Fibroblast of skin of left quadriceps (primary cell): ENCODE data around the gene UBE2B.
"Not testable (repeated sequence)": the region's sequence is repeated elsewhere in the genome, so short reads cannot be mapped to it uniquely, and the experiment has no call there.

ENCODE experiments used
- DNase-seq, 2 experiments: peaks; one replicate each; pipeline ENCODE4 v3.0.0-alpha.2; 2013; ENCODE audit warnings: low read depth in 2 of 2

Gene UBE2B

DNA sequence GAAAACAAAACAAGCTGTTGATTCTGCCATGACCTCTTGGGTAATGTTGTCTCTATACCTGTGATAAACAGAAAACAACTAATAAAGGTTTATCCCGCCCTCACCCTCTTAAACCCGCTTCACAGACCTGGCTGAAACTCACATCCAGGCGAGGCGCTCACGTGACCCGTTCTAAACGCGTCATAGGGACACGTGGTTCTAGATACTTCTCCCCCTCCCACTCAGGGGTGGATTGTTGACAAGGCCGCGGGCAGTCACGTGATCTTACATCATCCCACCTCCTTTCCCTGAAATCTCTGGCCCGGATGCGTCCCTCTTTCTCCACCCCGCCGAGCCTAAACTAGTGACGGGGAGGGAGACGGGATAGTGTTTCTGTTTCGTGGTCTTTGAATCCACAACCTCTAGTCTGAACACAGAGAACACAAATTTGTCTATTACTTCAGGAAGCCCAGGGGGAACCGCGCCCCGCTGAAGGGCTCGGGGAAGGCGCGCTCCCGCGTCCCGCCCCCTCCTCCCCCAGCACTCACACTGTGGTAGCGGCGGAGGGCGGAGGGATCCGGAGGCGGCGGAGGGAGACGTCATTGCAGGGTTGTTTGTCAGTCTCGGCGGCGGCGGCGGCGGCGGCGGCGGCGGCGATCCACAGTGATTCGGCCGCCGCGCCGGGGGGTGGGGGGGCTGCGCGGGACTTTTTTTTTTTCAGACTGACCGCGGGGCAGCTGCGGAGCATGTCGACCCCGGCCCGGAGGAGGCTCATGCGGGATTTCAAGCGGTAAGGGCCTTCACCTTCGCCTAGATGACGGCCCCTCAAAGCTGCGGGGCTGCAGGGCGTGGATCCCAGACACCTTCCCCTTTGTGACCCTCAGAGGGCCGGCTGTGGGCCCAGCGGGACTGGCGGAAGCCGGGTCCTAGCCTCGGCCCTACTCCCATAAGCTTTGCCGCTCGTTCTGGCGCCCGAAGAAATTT, at the start of gene UBE2B:
TSS of gene UBE2B (plus strand) at position 699 of the 963 bp plus-strand sequence. CDS start at position 726, 27 bp downstream.
- peak; percentile 99 for DNase-seq

DNA sequence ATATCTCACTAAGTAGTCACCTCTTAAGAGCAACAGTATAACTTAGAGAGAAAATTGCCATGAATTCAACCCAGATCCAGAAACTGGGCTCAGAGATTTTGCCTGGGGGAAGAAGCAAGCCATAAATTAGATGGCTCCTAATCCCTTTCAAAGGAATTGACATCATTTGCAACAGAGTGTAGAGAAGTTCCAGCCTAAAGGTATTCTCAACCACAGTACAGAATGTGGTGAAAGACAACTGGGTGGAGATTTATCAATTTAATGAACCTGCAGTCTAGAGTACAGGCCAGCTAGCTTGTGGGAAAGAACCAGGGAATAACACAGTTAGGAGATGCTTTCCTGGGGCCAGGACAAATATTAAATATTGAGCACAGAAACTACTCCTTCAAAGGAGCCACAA, 44.0 kb upstream of the UBE2B start:
- no peak for DNase-seq

DNA sequence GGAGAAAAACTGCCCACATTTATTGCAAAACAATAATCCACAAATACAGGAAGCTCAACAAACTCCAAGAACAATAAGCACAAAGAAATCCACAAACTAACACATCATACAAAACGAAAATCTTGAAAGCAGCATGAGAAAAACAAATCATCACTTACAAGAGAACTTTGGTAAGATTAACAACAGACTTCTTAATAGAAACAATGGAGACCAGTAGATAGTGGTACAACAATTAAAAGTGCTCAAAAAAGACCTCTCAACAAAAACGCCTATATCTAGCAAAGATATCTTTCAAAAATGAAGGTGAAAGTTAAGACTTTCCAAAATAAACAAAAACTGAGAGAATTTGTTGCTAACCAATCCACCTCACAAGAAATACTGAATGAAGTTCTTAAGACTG, 42.8 kb upstream of the UBE2B start:
- no peak for DNase-seq

DNA sequence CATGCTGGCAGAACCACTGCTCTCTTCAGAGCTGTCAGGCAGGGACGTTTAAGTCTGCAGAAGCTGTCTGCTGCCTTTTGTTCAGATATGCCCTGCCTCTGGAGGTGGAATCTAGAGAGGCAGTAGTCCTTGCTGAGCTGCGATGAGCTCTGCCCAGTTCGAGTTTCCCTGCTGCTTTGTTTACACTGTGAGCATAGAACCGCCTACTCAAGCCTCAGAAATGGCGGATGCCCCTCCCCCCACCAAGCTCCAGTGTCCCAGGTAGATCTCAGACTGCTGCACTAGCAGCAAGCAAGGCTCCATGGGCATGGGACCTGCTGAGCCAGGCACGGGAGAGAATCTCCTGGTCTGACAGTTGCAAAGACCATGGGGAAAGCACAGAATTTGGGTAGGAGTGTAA, 34.5 kb upstream of the UBE2B start:
- not testable (repeated sequence) for DNase-seq

DNA sequence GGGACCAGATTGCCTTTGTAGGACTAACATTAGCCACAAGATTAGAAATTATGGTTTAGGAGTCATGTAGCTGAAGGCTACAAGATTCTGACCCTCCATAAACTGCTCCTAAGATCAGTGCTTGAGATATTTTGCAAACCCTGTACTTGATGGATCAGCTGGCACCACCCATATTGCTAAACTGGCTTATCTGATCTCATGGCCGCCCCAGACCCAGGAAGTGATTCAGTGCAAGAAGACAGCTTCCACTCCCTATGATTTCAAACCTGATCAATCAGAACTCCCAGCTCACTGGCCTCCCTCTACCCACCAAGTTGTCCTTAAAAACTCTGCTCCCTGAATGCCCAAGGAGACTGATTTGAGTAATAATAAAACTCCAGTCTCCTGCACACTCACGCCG, 27.9 kb upstream of the UBE2B start:
- not testable (repeated sequence) for DNase-seq

DNA sequence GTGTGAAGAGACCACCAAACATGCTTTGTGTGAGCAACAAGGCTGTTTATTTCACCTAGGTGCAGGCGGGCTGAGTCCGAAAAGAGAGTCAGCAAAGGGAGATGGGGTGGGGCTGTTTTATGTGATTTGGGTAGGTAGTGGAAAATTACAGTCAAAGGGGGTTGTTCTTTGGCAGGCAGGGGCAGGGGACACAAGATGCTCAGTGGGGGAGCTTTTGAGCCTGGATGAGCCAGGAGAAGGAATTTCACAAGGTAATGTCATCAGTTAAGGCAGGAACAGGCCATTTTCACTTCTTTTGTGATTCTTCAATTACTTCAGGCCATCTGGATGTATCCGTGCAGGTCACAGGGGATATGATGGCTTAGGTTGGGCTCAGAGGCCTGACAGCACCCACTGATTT, 25.9 kb upstream of the UBE2B start:
- not testable (repeated sequence) for DNase-seq

DNA sequence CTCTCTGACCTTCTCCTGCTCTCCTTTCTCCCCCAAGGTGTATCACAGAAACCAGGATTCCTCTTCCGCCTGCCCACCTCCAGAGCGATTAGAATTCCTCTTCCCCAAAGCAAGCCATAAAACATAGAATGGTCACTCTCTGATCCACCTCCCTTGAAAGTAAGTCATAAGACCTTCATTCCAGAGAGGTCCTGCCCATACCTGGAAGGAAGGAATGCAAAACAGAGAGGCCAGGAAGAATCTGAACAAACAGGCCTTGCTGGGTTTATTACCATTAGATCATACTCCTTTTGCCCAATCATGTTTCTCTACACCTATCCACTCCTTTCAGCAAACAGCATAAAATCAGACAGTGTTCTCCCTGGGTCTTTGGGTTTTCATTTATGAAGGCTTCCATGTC, 25.4 kb upstream of the UBE2B start:
- no peak for DNase-seq

DNA sequence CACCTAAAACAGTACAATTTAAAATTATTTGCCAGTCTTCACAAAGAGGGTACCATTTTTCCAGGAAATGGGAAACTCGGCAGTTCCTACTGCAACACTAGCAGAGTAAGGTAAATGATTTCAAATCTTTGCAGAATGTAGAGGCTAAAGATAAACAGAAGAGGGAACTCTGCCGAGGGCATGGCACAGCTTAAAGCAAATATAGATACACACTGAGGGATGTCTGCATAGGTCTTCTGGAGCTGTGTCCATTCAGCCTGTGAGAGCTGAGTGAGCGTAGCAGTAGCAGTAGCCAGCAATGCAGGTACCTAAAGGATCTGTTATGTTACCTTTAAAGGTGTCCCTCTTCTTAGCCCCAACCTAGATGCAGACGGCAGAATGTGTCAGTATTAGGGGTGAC, 21.9 kb upstream of the UBE2B start:
- no peak for DNase-seq

DNA sequence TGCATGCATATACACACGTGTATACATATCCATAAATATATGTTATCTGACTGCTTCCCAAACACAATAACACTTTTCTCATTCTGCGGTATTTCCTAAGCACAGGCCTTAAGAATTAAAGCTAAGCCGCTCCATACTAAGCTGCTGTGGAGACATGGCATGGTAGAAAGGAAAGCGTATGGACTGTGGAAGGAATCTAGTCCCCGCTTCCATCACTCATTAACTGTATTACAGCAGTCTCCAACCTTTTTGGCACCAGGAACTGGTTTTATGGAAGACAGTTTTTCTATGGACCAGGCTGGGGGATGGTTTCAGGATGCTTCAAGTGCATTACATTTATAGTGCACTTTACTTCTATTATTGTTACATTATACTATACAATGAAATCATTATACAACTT, 15.7 kb upstream of the UBE2B start:
- DNase-seq = no peak

DNA sequence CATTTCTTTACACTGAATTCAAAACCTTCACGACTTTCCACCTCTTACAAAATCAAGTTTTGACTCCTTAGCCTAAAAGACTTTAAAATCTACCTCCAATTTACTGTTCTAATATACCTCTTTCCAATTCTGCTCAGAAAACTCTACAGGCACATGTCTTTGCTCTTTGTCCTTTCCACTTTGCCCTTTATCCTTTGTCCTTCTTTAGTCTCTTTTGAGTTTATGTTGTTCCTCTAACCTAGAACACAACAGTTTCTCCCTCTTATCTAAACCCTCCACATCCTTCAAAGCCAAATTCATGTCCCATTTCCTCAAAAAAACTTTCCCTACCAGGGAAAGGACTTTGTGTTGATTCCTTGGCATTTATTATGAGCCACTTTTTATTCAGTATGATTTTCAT, 5.8 kb upstream of the UBE2B start:
- DNase-seq = no peak

DNA sequence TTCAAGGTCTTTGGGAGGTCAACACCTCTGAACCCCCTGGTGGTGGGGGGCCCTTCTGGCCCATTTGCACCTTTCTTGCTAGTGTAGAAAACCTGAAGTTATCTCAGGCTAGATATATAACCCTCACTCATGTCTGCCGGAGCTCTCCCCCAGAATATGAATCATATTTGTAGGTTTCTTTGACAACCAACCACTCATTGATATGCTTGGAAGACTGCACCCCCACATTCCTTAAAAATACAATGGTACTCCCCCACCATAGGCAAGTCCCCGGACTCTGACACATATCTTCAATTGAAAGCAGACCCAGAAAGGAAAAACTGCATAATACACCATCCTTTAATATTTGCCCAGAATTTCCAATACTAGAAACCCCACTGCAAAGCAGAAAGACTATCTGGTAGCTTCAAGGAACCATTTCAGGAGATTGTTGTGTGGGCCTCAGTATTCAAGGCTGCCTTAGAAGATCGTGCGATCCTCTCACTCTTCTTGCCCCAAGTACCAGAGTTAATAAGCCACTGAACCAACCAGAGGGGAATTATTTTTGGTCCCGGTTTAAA, 978 bp upstream of the UBE2B start:
- DNase-seq = no peak

DNA sequence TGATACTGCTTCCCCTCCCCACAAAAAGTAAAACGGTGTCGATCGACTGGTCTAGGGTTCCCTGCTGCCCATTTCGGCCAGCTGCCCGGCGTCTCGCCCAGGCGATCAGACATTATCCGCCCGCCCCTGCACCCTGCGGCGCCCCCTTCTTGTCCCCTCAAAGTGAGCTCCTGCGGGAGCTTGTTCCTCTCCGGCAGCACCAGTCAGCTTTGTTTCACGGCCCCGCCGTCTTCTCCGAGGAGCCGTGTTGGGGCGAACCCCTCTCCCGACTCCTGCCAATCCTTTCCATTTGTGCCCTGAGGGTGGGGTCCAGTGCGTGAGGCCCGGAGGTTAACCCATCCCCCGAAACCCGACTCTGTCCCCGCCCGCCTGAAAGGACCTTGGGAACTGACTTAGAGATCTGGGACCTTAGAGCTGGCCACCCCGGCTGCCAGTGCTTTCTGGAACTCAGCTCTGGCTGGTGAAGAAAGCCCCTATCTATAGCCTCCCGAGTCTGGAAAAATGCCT, 518 bp downstream of the UBE2B start:
- DNase-seq = no peak

DNA sequence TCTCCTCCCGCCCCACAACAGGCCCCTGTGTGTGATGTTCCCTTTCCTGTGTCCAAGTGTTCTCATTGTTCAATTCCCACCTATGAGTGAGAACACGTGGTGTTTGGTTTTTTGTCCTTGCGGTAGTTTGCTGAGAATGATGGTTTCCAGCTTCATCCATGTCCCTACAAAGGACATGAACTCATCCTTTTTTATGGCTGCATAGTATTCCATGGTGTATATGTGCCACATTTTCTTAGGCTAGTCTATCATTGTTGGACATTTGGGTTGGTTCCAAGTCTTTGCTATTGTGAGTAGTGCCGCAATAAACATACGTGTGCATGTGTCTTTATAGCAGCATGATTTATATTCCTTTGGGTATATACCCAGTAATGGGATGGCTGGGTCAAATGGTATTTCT, 2.3 kb downstream of the UBE2B start:
- DNase-seq = not testable (repeated sequence)

DNA sequence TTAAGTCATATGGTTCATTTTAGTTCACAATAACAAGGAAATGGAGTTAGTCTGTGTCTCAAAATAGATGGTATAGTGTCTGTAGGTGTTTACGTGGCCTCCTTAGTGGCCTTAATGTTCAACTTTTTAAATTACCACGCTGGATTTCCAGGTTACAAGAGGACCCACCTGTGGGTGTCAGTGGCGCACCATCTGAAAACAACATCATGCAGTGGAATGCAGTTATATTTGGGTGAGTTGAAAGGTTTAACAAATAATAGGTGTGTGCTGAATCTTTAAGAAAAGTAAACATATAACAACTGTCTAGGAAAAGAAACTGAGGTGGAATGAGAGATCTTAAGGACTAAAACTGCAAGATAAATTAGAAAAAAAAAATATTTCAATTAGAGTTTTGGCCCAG, 2.9 kb downstream of the UBE2B start:
- no peak for DNase-seq

DNA sequence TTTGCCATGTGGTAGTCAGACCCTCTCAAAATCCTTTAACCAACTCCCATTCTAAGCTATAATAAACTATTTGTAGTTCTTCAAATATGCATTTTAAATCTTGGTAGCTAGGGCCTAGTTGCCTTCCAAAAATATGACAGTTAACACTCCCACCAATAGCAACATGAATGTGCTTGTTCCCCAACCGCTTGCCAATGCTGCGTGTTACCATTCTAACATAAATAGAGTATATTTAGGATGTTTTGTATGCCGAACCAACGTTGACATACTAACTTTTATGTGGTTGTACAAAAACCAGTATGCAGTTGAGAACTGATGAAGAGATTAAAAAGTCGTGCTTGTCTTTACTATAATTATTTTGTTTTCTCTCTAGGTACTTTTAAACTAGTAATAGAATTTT, 9.0 kb downstream of the UBE2B start:
- no peak for DNase-seq

DNA sequence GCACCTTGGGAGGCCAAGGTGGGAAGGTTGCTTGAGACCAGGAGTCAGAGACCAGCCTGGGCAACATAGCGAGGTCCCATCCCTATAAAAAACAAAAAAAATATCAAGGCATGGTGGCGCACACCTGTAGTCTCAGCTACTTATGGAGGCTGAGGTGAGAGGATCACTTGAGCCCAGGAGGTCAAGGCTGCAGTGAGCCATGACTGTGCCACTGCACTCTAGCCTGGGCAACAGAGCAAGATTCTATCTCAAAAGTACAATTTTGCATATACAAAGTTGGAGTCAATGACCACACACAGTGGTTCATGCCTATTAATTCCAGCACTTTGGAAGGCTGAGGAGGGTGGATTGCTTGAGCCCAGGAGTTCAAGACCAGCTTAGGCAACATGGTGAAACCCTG, 10.8 kb downstream of the UBE2B start:
- not testable (repeated sequence) for DNase-seq

DNA sequence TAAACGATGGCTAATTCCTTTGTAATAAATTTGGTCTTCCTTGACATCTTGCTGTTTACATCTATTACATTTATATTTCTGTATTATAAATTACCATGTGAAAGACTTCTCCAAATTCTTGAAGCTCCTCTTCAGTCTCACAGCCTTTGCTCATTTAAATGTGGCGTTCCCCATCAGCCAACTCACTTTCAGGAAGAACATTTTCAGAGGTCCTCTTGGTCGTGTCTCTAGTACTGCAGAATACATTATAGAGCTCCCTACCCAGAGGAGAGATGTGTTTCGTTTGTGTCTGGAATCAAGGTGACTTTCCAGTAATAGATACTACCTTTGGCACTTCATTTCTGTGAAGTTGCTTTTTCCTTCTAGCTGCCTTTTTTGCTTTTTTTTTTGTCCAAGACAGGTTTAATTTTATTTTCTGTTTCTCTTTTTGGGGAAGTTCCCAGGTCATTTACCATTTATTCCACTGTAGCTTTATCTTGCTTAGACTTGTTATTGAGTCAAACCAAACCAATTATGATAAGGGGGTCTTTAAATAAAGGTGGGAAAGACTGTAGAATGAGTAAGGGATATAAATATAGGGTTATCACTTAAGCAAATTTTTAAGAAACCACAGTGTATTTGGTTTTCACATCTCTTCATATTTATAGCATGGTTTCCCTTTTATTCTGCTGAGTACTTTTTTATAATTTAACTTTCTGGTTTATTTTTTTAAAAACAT, 12.8 kb downstream of the UBE2B start:
- DNase-seq = no peak

DNA sequence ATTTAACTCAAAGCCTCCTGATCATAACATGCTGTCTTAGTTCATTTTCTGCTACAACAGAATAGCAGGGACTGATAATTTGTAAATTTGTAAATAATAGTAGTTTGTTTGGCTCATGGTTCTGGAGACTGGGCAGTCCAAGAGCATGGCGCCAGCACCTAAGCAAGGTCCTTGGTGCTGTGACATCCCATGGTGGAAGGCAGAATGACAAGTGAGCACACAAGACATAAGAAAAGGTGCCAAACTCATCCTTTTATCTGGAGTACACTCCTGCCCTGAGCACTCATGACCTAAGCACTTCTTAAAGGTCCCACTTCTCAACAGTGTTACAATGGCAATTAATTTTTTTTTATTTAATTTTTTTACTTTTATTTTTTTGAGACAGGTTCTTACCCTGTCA, 16.1 kb downstream of the UBE2B start:
- DNase-seq = no peak

DNA sequence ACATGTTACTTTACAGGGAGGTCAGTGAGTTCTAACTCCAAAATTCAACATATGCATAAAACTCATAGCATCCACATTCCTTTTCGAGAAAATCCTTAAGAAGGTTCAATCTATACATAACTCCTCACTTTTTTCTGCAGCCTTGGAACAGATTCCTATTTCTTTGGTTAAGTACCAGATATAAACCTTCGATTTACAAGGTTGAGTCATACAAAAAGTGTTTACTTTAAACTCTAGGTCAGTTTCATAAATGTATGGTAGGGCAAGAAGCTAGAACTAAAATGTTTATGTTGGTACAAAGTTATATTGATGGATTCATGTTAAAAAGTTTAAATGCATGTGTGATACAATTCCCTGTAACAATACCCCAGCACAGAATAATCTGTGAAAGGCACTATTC, 20.9 kb downstream of the UBE2B start:
- no peak for DNase-seq

DNA sequence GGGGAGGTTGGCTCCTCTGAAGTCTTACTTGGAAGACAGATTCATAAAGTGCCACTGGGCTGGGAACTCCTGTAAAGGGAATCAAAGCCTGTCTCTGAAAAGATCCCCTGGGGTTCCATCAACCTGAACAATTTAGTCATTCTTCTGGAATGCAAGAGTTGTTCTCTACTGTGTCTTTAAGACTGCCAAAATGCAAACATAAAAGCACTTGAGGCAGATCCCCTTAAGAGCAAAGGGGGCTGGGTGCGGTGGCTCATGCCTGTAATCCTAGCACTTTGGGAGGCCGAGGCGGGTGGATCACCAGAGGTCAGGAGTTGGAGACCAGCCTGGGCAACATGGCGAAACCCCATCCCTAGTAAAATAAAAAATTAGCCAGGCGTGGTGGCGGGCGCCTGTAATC, 23.6 kb downstream of the UBE2B start:
- DNase-seq = no peak

DNA sequence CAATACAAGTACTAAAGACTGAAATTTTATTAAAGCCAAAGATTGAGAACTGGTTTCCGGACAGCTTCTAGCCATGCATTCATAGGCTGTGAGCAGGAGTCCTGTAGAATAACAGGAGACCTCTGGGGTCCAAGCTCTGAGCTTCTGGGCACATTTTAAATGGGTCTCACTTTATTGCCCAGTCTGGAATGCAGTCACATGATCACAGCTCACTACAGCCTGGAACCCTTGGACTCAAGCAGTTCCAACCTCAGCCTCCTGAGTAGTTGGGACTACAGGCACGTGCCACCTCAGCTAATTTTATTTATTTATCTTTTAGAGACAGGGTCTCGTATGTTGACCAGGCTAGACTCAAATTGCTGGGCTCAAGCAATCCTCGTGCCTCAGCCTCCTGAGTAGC, 24.9 kb downstream of the UBE2B start:
- no peak for DNase-seq

DNA sequence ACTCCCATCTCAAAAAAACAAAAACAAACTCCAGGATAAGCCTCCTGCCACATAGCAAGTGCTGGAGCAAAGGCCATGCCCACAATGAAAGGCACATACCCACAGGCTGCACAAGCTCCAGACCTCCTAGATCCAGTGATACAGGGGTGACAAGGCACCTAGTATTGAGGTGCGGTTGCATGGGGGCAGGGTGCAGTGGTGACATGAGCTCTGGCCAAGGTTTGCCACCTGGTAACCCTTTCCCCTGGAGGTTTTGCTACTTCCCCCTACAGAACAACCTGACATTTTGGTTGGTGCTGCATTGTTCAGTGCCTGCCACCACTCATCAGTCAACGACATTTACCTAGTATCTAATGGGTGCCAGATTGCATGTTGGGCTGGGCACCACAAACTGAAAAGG, 25.8 kb downstream of the UBE2B start:
- DNase-seq = no peak
